Endothelial cell of umbilical vein (primary cell): Measurements from ENCODE around the gene FRMD5.

ENCODE experiments used
- POLR2AphosphoS5 ChIP-seq: IDR thresholded peaks from 2 replicates; pipeline ENCODE4 v1.6.1; 2012; ENCODE audit warnings: low read depth, mild to moderate bottlenecking, control low read depth, low read length, moderate library complexity; ENCODE audit not compliant: insufficient read depth
- TF ChIP-seq, protein P1 (sequence below), 2 donors: IDR thresholded peaks; 1 replicate in 1 of 2; 2 replicates in 1 of 2; pipeline ENCODE4 v1.5.1; 2011; ENCODE audit warnings: low read length in 2 of 2, mild to moderate bottlenecking in 2 of 2, moderate library complexity in 2 of 2, control low read depth in 1 of 2, inconsistent platforms in 1 of 2, low read depth in 1 of 2; ENCODE audit not compliant: insufficient read depth in 1 of 2; ENCODE audit errors: extremely low read depth in 1 of 2

- TF ChIP-seq, protein P1, sequence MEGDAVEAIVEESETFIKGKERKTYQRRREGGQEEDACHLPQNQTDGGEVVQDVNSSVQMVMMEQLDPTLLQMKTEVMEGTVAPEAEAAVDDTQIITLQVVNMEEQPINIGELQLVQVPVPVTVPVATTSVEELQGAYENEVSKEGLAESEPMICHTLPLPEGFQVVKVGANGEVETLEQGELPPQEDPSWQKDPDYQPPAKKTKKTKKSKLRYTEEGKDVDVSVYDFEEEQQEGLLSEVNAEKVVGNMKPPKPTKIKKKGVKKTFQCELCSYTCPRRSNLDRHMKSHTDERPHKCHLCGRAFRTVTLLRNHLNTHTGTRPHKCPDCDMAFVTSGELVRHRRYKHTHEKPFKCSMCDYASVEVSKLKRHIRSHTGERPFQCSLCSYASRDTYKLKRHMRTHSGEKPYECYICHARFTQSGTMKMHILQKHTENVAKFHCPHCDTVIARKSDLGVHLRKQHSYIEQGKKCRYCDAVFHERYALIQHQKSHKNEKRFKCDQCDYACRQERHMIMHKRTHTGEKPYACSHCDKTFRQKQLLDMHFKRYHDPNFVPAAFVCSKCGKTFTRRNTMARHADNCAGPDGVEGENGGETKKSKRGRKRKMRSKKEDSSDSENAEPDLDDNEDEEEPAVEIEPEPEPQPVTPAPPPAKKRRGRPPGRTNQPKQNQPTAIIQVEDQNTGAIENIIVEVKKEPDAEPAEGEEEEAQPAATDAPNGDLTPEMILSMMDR (IDR thresholded peaks at IDR 0.05; ENCODE audit: extremely low read depth in 1 of 2, insufficient read depth in 1 of 2, low read depth in 1 of 2, low read length in 2 of 2), result no peak
- TF ChIP-seq POLR2AphosphoS5, result no peak
Measured at GRCh38 chr15:44018151-44018550, 176.9 kb downstream of the FRMD5 start.
